ENCODE results near the gene C1orf167.

C1orf167 gene

DNA sequence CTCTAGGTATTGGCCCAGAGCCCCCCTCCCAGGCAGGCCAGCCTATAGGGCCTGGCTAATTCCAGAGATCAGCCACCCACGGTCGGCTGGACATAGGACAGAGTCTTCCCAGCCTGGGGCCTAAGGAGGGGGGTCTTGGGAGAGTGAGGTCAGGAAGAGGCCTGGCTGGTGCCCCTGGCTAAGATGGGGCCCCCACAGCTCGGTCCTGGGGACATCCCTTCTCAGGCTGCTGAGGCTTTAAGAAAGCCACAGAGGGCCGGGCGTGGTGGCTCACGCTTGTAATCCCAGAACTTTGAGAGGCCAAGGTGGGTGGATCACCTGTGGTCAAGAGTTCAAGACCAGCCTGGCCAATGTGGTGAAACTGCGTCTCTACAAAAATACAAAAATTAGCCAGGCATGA, 2.5 kb downstream of the C1orf167 start:
- no peak for DNase-seq (ENCODE audit: low spot score)

DNA sequence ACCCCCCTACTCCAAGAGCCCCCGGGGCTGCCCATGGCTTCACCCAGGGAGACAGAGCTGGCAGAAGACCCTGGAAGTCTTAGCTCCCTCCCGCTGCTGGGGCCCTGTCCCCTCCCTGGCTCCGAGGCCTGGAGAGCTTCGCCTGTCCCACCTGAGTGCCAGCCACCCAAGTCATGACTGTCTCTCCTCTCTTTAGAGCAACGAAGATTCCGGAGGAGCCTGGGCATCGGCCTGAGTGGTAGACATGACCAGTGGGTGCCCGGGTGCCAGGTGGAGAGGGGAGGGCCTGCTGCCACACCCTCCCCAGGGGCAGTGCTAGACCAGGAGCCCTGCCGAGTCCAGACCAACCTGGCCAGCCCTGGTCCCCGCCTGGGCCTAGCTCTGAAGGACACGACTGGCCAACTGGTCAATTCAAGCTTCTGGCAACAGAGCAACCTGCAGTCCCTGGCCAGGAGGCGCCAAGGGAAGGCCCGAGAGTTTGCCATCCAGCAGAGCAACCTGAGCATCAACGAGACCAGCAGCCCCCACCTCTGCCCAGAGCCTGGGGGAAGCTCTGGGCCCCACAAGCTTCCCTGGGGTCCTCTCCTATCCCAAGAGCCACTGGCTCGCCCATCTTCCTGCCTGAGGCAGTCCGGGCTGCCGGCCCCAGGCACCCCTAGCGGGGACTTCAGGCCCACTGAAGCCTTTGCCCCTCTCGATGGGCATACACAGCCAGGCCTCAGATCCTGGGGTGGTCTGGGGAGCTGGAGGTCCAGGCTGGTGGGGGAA, 3.9 kb downstream of the C1orf167 start:
- DNase-seq (ENCODE audit: low spot score) = no peak

DNA sequence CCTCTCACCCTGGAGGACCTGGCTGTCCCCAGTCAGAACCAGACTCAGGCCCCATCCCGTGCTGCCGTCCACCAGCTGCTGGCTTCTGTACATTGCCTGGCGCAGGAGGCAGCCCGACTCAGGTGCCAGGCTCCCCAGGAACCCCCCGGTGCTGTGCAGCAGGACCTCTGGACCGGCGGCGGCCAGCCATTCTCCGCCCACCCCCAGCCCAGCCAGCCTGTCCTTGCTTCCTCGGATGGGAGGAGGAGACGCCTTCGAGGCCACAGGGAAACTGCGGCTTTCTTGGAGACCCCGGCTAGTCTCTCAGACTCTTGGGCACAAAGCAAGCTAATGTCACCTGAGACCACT, 4.4 kb downstream of the C1orf167 start:
- no peak for DNase-seq (ENCODE audit: low spot score)

DNA sequence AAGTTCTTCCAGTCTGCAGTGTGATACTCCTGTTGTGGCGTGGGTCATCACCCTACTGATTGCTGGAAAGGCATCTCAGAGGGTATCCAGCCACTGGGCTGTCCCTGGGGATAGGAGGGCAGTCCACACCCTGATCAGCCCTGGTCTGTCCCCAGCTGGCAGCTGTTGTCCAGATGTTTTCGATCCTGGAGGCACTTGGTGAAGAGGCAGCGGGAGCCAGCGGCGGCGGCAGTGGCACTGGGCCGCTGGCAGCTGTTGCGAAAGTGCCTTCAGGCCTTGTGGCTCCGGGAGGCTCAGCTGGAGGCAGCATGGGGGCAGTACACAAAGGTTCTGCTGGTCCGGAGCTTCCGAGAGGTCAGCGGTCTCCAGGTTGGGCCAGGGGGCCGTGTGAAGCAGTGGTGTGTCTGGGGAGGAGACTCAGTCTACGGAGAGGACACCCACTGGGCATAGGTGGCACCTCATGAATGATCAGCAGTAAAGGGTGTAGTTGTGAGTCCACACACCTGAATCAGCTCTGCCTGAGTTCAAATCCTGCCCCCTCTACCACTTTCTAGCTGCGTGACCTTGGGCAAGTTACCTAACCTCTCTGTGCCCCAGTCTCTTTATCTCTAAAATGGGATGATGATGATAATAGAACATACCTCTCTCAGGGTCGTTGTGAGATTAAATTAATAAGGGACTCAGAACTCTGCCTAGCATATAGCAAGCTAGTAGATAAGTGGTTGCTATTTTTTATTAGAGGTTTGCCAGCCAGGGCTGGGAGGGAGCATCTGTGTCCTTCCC, 6.1 kb downstream of the C1orf167 start:
- no peak for DNase-seq (ENCODE audit: low spot score)

DNA sequence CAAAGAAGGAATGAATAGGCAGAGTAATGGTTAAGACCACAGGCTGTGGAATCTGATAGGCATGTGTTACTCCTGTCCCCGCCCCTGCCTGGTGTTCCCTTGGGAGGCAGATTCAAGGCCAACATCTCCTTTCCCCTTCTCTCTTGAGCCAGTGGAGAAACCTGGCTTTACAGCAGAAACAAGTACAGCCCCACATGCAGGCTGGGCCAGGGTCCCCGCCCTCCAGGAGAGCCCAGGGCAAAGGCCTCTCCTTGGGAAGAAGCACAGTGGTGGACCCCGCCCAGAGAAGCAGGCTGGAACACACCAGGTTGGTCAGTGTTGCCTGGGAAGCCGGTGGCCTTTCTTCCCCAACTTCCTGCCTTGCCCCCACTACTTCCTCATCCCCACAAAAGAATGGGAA, 6.8 kb downstream of the C1orf167 start:
- no peak for DNase-seq (ENCODE audit: low spot score)

DNA sequence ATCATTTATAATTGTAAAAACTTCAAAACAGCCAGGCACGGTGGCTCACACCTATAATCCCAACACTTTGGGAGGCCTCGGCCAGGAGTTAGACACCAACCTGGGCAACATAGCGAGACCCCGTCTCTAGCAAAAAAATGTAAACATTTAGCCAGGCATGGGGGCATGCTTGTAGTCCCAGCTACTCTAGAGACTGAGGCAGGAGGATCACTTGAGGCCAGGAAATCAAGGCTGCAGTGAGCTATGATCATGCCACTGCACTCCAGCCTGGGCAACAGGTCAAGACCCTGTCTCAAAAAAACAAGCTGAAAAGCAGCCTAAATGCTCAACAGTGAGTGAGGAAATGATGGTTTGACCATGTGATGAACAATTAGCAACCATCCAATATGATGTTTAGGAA, 7.3 kb downstream of the C1orf167 start:
- no peak for DNase-seq (ENCODE audit: low spot score)

DNA sequence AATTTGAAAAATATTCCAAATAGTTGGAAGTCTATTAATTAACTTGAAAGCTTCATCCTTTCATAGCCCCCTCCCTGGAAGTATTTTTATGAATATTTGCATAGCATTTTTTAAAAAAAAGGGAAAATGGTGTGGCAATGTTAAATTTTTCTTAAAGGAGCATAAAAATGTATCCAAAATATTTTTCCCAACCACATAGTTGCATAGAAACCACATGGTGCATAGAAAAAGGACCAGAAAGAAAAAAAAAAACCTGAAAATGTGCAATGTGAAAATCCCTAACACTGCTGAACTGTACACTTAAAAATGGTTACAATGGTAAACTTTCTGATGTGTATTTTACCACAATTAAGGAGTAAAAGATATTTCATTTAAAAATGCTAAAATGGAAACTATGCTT, 8.0 kb downstream of the C1orf167 start:
- DNase-seq (ENCODE audit: low spot score) = no peak

DNA sequence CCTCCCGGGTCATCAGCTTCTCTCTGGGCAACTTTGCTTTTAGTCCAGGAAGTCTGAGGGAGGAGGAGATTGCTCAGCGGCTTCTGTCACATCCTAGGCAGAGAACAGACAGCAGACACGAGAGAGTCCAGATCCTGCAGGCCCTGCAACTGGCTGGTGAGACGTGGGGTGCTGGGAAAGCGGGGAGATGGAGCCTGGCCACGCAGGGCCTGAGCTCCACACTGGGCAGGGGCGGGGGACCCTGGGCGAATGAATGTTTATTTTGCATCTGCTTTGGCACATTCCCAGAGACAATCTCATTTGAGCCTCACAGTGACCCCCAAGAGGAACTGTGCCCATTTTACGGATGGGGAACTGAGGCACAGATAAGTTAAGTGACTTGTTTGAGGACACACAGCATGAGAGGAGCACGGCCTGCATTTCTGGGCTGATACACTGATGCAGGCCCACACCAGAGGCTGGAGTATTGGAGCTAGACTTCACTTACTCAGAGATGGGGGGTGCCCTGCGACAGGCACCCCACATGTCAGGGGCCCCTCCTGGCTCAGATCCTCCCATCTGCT, 9.6 kb downstream of the C1orf167 start:
- no peak for DNase-seq (ENCODE audit: low spot score)

DNA sequence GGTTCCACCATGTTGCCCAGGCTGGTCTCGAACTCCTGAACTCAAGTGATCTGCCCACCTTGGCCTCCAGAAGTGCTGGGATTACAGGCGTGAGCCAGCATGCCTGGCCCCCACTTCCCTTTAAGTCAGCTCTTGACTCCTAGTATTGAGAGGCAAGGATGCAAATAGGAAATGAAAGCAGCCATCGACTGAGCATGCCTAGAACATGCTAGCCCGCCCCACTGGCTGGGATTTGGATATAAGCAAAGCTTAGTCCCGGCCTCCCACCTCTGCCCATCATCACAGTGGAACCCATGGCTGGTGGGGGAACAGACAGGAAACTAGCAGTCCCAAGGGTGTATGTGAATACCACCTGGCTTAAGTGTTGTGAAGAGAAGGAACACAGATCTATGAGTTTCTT, 10.5 kb downstream of the C1orf167 start:
- DNase-seq (ENCODE audit: low spot score) = no peak

DNA sequence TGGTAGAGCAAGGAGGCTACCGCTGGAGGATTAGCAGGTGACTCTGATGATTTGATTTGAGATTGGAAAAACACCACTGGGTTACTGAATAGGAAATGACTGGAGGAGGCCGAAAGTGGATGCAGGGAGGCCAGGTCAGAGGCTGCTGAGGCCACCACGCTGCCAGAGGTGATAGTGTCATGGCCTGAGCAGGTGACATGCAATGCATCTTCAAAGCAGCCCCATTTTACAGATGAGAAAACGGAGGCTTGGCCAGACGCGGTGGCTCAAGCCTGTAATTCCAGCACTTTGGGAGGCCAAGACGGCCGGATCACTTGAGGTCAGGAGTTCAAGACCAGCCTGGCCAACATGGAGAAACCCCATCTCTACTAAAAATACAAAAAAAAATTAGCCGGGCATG, 12.8 kb downstream of the C1orf167 start:
- no peak for DNase-seq (ENCODE audit: low spot score)

DNA sequence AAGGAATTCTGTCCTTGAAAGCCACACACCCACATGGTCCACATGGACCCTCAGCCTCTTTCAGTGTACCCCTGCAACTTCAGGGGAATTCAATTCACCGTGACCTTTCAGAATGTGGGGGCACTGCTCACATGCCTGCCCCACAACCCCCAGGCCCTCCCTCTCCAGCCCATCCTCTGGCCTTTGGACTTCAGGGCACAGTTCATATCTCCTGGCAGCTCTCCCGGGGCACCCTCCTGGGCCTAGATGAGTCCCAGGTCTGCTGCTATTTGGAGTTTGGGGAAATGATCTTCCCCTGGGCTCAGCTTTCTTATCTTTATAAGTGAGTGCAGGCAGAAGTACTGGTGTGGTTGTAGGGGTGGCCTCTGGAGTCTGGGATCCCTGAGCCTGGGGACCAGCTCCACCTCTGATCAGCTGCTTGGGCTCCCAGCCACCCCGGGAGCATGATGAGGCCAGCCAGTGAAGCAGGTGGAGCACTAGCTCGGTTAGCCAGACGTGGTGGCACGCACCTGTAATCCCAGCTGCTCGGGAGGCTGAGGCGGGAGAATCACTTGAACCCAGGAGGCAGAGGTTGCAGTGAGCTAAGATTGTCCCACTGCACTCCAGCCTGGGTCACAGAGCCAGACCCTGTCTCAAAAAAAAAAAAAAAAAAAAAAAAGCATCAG, 15.8 kb downstream of the C1orf167 start:
- no peak for DNase-seq (ENCODE audit: low spot score)

DNA sequence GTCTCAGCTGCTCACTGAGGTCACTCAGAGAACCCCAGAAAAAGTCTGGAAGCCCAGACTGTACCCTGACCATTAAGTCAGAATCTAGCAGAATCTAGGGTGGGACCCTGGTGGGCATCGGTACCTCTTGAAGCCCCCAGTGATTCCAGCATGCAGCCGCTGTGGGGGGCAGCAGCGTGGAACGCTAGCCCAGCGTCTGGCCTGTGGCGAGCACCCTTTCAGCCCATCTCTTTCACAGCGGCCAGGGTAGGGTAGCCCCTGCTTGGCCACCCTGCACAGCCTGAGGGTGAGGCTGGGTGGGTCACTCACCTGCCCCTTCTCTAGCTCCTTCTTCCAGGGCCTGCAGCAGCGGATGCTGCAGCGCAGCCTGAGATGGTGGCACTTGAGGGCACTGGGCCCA, 16.3 kb downstream of the C1orf167 start:
- DNase-seq (ENCODE audit: low spot score) = no peak

DNA sequence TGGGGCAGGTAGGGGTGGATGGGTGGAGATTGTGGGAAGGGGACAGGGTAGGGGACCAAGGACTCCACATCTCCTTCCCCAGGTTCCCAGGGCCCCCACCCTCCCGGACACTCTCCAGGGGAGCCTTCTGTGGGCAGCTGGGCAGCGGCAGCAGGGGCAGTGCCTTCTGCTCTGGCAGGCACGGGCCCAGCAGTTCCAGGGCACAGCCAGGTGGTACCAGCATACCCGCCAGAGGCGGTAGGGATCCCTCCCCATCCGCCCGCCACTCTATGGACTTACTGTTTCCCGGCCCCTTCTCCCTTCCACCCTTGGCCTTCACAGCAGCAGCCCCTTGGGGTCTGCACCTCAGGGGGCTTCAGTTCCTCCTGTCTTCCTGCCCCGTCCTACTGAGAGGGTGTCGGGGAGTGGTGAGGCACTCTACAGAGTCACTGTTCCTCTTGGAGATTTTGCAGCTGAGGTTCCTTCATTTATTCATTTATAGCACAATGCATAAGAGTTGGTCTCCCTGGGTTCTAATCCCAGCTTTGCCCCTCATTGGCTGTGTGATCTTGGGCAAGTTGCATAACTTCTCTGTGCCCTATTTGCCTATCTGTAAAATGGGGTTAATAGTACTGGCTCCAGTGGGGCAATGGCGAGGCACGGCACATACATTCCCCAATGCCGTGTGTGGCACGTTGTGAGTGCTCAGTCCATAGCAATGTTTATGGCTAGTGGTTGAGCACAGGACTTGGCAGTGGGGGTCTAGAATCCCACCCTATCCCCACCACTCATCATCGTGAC, 17.0 kb downstream of the C1orf167 start:
- DNase-seq (ENCODE audit: low spot score) = no peak

DNA sequence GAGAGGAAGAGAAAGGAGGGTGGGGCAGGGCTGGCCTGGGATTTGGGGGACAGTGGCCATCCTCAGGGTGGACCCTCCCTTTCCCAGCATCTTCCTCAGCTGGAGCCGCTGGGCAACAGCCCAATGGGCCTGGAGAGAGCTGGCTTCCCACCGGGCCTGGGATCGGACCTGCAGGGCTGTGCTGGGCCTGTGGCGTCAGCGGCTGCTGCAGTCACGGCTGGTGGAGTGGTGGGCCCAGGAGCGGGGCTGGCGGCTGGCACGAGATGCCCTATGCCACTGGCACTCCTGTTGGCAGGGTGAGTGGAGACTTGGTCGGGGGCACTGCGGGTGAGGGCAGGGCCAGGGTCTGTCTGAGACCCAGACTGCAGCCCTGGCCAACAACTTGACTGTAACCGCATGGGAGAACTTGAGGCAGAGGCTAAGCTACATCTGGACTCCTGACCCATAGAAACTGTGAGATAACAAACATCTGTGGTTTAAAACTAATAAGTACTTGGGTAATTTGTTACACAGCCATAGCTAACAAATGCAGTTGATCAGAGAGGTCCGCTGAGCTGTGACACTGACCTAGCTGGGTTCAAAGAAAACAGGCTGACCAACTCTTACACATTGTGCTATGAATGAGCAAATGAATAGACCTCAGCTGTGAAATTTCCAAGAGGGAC, 17.9 kb downstream of the C1orf167 start:
- DNase-seq (ENCODE audit: low spot score) = no peak

DNA sequence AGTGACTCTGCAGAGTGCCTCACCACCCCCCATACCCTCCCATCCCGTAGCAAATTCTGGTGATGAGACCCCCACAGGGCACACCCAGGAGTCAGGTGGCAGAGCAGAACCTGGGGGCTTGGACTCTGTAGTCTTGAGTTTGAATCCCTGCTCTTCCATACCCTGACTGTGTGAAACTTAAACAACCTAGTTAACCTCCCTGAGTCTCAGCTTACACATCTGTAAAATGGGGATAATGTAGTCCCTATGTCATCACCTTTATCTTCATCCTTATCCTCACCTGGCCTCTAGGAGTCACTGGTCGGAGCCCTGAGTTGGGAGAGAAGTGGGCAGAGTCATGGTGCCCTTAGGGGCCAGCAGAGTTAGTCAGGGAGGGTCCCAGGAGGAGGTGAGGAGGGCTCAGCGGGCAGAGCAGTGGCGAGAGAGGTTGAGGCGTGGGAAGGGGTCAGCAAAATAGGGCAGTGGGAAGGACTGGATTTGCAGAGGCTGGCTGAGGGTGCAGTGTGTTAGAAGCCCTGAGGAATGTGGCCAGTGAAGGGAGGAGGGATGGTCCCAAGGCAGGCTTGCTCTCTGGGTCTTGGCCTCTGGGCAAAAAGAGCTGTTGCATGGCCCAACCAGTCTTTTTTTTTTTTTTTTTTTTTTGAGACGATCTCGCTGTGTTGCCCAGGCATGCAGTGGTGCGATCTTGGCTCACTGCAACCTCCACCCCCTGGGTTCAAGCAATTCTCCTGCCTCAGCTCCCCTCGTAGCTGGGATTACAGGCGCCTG, 18.6 kb downstream of the C1orf167 start:
- DNase-seq (ENCODE audit: low spot score) = no peak

DNA sequence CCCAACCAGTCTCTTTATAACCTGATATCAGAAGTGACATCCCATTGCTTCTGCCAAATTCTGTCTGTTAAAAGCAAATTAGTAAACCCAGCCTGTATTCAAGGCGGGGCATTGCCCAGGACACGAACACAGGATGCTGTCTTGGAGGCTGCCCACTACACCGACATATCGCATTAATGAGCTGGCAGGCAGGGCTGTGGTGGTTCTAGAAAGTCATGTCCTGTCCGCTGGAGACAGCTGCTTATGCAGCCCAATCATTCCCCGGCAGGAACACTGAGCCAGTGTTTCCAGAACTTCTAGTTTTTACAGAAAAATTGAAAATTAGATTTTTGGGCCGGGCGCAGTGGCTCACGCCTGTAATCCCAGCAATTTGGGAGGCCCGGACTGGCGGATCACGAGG, 19.3 kb downstream of the C1orf167 start:
- DNase-seq (ENCODE audit: low spot score) = no peak

DNA sequence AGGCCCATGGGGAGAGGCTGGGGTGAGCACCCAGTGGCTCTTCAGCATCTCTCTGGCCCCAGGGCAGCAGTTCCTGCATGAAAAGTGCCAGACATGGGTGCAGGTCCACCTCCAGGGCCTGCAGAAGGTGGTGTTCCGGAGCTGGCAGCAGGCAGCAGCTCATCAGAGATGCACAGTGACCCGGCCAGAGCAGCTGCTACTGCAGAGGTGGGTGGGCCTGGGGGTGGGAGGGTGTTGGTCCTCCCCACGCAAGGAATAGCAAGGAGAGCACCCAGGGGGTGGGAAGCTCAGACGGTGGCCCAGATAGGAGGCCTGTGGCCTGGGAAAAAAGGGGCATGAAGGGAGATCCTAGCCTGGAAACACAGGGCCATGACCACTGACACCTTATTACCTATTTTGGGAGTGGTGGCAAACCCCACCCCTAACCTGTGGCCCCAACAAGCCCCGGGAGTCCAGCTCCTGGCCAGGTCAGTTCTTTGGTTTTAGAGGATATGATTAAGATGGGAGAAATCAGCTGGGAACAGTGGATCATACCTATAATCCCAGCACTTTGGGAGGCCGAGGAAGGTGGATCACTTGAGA, 20.2 kb downstream of the C1orf167 start:
- DNase-seq (ENCODE audit: low spot score) = no peak

DNA sequence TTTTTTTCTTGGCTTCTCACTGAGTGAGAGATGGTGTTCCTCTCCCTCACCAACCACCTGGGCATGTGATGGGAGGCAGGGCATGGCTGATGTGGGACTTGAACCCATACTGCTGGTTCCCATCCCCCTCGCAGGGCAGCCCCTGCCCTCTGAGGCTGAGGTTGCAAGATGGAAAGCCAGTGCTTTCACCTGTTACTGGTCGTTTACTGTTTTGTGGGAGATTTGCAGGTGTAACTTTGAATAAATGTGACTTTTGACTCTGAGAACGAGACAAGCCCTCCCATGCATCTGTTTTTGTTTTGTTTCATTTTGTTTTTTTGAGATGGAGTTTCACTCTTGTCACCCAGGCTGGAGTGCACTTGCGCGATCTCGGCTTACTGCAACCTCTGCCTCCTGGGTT, 21.6 kb downstream of the C1orf167 start:
- no peak for DNase-seq (ENCODE audit: low spot score)

DNA sequence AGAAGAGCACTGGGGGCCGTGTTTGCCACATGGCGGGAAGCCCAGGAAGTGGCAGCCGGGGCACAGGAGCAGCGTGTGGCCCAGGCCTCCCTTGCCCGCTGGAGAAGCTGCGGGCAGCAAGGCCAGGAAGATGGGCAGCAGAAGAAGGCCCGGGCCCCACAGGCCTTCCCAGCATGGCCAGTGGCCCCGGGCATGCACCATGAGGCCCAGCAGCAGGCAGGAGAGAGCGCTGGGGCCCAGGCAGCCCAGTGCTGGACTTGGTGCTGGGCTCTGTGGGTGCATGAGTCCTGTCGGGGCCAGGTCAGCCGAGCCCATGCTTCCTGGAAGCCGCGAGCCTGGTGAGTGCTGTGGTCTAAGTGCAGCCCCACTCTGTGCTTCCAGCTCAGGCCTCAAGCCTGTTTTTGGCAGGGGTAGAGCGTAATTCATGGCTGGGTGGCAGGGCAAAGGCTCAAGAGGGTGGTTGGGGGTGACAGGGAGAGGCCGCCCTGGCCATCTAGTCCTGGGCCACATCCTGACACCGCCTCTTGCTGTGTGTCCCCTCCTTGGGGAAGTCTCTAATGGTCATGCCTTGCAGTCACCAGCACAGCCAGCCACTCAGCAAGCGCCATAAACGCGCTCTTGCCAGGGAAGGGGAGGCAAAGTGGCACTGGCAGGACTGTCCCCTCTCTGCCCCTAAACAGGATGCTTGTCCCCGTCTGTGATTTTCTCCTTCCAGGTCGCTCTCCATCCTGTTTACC, 22.4 kb downstream of the C1orf167 start:
- no peak for DNase-seq (ENCODE audit: low spot score)
